Urinary bladder (tissue), 4 donors: ENCODE data around the gene PARVB. TPM values are rescaled to one million over a fixed set of nuclear protein-coding genes. Genes with fewer than 3 reads are reported as not detected.

Experiments
- DNase-seq: peaks from one replicate; pipeline ENCODE4 v3.0.0-alpha.2; 2015; ENCODE audit errors: extremely low spot score
- H3K27ac ChIP-seq: one replicate; pipeline ENCODE4 v1.5.1; 2013; ENCODE audit warnings: low read depth, mild to moderate bottlenecking, moderate library complexity
- H3K36me3 ChIP-seq: one replicate; pipeline ENCODE4 v1.6.1; 2013; ENCODE audit warnings: mild to moderate bottlenecking, moderate library complexity; ENCODE audit not compliant: insufficient read depth
- H3K4me1 ChIP-seq: one replicate; pipeline ENCODE4 v1.6.1; 2013; ENCODE audit warnings: mild to moderate bottlenecking, moderate library complexity; ENCODE audit not compliant: insufficient read depth
- H3K4me3 ChIP-seq: one replicate; pipeline ENCODE4 v1.5.1; 2013; ENCODE audit warnings: low read depth, low read length
- WGBS: extraction: QIAGEN DNeasy Blood & Tissue Kit; methylation state at CpG from one replicate; pipeline ENCODE4 v1.1.7; 2013; 5-methylcytosine and 5-hydroxymethylcytosine counted together
- polyA plus RNA-seq: library from polyadenylated mRNA; stranded (reverse); fragments of 200-250 nt; gene quantifications from one replicate; pipeline ENCODE4 v1.2.3, GENCODE V29; 2013
- total RNA-seq: library from RNA; depleted of rRNA; stranded (reverse); fragments of >200 nt; gene quantifications from one replicate; pipeline ENCODE4 v1.2.3, GENCODE V29; 2014
- donor health status: healthy with polysubstance abuse.
- donor health status: healthy.

The PARVB gene
- total and polyA plus RNA-seq, 2 donors = 11.2 to 38.0 TPM

DNA sequence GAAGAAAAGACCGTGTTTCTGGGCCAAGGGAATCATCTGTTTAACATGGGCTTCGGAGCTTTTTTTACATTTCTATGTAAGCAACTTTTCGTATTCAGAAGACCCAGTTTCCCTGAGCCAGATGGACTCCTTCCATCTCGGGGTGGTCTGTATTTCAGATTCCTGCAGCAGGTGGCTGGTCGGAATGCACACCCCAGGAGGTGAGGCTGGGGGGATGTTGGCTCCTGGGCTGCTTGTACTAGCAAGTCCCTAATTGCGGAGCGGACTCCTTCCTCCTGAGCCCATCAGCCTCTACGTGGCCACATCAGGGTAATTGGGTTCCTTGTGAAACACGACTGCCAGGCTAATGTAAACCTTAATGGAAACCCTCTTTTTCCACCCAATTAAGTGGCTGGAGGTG, 58.7 kb downstream of the PARVB start:
- no peak overlapping the region for H3K27ac ChIP-seq
- no peak for DNase-seq
- H3K4me1 ChIP-seq = no peaks in the 10 kb centered on the region
- WGBS = 88% methylated on average over 9 of the region's 9 CpGs
- no peaks in the 10 kb centered on the region for H3K36me3 ChIP-seq
- H3K4me3 ChIP-seq = no peak overlapping the region

DNA sequence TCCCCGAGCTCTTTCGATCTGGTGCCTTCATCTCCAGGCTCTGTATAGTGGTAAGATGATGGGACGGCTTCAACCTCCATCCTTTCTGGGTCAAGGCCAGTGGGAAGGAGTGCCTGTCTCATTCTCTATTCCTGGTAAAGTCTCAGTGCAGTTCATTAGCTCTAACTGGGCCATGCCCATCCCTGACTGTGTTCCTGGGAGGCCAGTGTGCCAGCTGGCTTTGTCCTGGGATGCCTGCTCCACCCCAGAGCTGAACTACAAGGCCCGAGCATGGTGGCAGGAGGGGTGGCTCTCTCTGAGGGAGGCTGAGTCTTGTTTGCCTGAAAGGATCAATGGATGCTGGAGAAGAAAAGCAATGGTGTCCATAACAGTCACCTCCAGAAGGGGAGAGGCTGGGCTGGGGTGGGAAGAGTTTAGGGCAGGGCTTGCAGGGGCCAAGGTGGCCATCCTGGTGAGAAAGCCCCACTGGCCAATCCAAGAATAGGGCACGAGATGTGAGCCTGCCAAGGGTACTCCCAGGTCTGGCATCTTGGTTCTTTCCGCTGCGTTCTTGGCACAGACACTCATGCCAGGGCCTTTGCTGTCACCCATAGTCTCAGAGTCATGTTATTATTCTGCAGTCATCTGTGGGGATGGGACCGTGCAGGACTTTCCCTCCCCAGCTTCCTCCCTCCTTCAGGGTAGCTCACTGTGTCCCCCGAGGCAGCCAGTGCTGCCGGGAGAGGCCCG, 60.1 kb downstream of the PARVB start:
- Histone ChIP-seq H3K27ac (no peak overlapping the region), H3K4me3 (no peak overlapping the region), H3K36me3 (no peaks in the 10 kb centered on the region), H3K4me1 (no peaks in the 10 kb centered on the region)
- 98% methylated on average over 11 of the region's 11 CpGs for WGBS
- no peak for DNase-seq

DNA sequence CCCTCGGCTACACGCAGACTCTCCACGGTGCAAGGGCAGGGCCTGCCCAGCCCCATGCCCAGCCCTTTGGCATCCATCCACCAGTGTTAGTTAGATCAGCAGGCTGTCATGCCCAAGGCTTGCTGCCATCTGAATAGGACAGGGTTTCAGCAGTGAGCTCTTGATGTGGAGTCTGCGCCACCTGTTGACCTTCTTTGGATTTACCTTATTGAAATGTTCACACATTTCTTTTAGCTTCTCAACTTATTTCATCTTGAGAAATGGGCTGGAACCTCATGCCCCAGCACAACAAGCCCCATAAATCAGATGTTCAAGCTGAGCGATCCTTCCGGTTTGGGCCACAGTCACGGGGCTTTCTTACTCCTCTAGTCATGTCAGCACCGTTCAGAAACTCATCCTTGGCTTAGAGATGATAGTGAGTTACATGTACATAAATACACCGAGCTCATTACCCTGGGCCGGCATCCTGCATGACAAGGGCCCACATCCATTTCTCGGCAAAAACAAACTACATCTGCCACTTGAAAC, 61.7 kb downstream of the PARVB start:
- H3K27ac ChIP-seq = peak overlapping the region; percentile 63
- DNase-seq = peak; percentile 15
- 44% methylated on average over 11 of the region's 11 CpGs for WGBS
- no peaks in the 10 kb centered on the region for H3K4me1 ChIP-seq
- H3K4me3 ChIP-seq = no peak overlapping the region
- no peaks in the 10 kb centered on the region for H3K36me3 ChIP-seq

DNA sequence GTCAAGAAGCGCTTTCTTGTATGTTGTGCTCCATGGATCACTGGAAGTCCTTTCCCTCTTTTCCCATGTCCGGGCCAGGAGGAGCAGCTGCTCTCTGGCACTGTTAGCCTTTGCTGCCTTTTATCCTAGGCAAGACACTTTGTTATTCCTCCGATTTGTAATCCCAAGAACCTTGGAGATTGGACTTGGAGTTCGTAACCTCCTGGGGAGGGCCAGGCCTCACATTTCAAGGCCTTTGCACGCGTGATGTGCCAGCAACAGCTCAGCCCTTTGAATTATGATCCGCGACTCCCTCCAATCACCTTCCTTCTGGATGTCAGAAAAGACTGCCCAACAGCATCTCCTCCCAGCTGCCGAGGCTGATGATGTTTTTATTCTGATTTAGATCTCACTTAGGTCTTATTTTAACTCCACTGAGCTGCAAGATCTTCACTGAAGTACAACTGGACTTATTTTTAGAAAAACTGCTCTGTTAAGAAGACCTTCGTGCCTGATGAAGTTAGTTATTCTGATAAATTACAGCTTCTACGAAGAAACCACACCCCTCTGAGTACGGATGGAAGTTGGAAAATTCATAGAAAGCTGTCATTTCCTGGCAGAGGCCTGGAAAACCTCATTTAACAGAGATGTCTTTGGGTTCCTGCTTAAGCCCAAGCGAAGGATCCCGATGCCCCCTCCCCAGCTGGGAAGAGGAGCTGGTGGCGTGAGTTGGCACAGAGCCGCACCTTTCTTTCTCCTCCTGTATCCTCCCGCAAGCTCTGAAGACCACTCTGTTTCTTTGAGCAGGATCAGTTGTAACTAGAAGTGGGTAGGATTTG, 62.4 kb downstream of the PARVB start:
- no peaks in the 10 kb centered on the region for H3K4me1 ChIP-seq
- H3K27ac ChIP-seq = no peak overlapping the region
- H3K36me3 ChIP-seq = no peaks in the 10 kb centered on the region
- 29% methylated on average over 17 of the region's 17 CpGs for WGBS
- H3K4me3 ChIP-seq = no peak overlapping the region
- peak; percentile 28 for DNase-seq

DNA sequence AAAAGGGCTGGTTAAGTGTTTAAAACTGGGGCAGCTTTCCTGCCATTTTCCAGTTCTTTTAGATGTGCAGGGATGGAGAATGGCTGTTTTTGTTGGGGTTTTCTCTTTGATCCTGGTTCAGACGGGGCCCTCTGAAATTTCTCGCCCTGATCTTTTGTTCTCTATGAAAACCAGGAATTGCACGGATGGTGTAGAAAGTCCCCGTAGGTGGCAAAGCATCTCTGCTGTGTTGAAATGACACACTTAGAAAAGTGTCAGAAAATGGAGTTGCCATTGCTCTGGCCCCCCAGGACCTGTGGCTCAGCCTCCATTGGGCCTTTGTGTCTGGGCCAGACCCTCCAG, 63.0 kb downstream of the PARVB start:
- no peak for DNase-seq
- Histone ChIP-seq H3K27ac (no peak overlapping the region), H3K4me3 (no peak overlapping the region), H3K4me1 (no peaks in the 10 kb centered on the region), H3K36me3 (no peaks in the 10 kb centered on the region)
- 88% methylated on average over 4 of the region's 4 CpGs for WGBS

DNA sequence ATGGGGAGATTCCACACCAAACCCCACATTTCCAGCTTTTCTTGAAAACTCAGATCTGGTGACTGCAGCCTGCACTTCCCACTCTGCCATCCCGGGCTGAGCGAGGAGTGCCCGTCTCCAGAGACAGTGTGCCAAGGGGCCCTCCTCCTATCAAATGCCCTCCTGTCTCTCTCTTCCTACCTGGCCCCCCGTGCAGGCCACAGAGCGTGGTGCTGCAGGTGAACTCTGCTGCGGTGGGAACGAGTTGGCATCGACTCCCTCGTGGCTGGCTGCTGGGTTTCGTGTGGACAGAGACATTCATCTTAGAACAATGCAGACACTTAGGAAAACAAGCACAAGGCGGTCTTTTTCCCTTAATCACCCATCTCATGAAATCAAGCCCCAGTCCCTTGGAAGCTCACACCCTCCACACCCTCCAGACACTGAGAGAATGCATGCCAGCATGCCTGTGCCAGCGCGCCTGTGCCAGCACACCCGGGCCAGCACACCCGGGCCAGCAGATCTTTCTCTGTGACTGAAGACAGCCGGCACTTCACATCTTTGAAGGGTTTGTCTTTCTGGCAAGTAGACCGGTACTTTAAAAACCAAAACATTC, 65.0 kb downstream of the PARVB start:
- 53% methylated on average over 17 of the region's 17 CpGs for WGBS
- Histone ChIP-seq H3K36me3 (no peaks in the 10 kb centered on the region), H3K4me3 (no peak overlapping the region), H3K27ac (no peak overlapping the region), H3K4me1 (no peaks in the 10 kb centered on the region)
- DNase-seq = no peak

DNA sequence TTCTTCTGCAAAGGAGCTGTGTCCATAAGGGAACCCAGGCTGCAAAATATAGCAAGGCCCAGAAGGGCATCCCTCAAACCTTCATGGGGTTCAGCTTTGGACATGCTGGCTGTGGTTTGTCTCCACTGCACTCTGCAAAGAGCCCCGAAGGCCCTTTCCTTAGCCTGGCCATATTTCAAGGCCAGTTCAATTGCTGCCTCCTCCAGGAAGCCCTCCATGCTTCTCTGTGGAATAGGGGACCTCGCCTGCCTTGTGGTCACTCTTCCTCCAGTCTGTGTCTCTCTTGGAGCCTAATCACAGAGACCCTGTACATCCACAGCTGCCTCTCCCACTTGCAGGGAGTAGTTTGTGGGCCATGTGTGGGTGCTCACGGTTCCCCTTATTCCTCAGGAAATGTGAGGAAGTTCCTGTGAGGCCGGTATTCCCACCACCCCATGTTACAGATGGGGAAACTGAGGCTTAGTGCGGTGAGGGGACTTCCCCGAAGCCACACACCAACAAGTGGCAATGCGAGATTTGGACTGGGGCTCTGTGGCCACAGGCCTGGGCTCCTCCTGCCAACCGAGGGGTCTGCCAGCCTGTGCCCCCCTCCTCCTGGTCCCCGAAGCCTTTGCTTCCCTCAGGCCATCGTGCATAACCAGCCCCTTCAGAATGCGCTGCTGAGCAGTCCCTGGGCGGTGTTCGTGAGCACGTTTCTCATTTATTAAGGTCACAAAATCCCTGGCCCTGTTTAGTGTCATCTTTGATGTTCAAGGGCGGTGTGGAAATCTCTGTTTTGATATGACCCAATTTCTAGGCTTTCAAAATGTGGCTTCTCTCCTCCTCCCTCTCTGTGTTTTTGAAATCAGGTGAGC, 65.8 kb downstream of the PARVB start:
- H3K4me3 ChIP-seq = no peak overlapping the region
- no peak overlapping the region for H3K27ac ChIP-seq
- H3K36me3 ChIP-seq = no peaks in the 10 kb centered on the region
- 89% methylated on average over 15 of the region's 15 CpGs for WGBS
- no peaks in the 10 kb centered on the region for H3K4me1 ChIP-seq
- DNase-seq = no peak

DNA sequence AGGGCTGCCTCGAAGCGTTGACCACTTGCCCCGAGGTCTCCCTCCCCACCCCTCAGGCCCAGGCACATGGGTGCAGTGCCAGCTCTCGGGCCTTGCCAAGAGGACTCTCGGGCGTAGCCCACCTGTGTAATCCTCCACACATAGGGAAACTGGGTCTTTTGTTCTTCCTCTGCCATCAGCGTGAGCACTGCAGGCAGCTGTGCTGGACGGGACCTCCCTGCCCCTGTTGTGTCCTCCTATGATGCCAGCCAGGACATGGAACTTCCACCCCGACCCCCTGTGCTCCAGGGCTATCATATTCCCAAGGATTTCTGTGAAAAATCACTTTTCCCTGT, 66.4 kb downstream of the PARVB start:
- Histone ChIP-seq H3K36me3 (no peaks in the 10 kb centered on the region), H3K4me1 (no peaks in the 10 kb centered on the region), H3K27ac (no peak overlapping the region), H3K4me3 (no peak overlapping the region)
- WGBS = 90% methylated on average over 9 of the region's 9 CpGs
- DNase-seq = no peak

DNA sequence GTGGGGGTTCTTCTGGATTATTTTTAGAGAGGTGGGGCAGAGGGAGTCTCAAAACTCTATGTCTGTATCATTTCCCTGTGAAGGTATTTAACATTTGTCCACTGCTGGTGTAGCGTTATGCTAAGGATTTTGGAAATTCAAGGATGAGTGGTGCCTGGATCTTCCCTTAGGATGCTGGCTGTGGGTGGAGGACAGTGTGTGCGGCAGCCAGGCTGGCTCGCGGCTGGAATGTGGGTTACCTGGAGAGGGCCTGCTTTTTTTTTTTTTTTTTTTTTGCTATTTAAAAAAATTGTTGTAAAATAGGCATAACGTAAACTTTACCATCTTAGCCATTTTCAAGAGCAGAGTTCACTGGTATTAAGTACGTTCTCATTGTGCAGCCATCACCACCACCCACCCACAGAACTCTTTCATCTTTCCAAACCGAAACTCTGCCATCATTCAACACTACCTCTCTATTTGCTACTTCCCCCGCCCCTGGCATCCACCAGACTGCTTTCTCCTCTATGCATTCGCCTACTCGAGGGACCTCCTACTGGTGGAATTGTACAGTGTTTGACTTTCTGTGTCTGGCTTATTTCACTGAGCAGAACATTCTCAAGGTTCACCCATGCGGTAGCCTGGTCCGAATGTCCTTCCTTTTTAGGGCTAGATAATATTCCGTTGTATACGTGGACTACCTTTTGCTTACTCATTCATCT, 67.1 kb downstream of the PARVB start:
- 79% methylated on average over 14 of the region's 14 CpGs for WGBS
- no peak for DNase-seq
- Histone ChIP-seq H3K4me3 (no peak overlapping the region), H3K27ac (no peak overlapping the region), H3K36me3 (no peaks in the 10 kb centered on the region), H3K4me1 (no peaks in the 10 kb centered on the region)

DNA sequence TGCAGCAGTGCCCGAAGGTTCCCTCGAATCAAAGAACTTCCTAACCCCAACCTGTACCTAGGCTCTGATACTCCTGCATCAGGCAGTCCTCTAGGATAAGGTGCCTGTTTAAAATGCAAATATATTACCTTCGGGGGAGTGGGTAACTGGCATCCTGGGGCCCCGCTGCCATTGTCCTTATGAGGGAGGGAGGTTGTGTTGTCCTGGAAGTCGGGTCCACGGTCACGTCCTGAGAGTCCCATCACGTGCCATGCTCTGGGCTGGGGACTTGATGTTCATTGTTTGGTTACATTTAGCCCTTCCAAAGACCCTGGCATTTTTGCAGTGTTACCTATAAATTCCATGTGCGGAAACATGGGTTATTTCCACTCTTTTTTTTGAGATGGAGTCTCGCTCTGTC, 67.6 kb downstream of the PARVB start:
- Histone ChIP-seq H3K4me3 (no peak overlapping the region), H3K4me1 (no peaks in the 10 kb centered on the region), H3K27ac (no peak overlapping the region), H3K36me3 (no peaks in the 10 kb centered on the region)
- no peak for DNase-seq
- 96% methylated on average over 10 of the region's 10 CpGs for whole genome bisulfite sequencing

DNA sequence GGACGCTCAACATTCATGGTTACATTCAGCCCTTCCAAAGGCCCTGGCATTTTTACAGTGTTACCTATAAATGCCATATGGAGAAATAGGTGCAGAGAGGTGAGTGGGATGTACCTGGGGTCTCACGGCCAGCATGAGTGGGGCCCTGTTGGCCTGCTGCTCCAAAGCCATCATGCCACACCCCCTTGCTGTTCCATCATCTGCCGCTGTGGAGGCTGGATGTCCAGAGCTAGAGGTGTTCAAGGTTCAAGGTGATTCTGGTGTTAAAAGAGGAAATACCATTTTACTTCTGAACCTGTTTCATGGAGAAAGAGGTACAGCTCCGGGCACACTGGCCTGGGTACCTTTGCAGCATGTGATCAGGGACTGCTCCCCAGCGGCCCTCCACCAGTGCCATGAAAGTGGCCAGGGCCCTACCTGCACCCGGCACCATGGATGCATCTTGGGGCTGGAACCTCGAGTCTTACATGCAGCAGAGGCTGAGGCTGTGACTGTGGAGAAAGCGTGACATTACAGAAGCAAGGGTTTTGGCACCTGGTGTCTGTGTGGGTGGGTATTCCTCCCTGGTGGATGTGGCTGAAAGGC, 68.6 kb downstream of the PARVB start:
- Histone ChIP-seq H3K4me3 (no peak overlapping the region), H3K27ac (no peak overlapping the region), H3K4me1 (no peaks in the 10 kb centered on the region), H3K36me3 (no peaks in the 10 kb centered on the region)
- 81% methylated on average over 8 of the region's 8 CpGs for whole genome bisulfite sequencing
- DNase-seq = no peak

DNA sequence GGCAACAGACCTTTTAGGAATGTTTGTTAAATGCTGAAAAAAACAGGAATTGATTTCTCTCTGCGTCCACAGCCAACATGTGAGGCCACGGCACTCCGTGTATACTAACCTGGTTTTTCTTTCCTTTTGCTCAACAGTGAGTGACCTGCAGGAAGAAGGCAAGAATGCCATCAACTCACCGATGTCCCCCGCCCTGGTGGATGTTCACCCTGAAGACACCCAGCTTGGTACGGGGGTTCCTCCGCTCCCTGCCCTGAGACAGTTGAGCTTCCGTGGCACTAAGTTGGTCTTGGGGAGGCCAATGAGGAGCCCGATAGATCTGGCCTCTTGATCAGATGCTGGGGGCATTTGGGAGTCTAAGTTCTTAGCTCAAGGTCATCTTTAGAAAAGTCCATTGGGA, 69.7 kb downstream of the PARVB start:
- Histone ChIP-seq H3K36me3 (no peaks in the 10 kb centered on the region), H3K4me3 (no peak overlapping the region), H3K4me1 (no peaks in the 10 kb centered on the region), H3K27ac (no peak overlapping the region)
- no peak for DNase-seq
- 91% methylated on average over 9 of the region's 9 CpGs for WGBS
